ENCODE measurements around the gene KLHL26. TPM values are rescaled to one million over a fixed set of nuclear protein-coding genes. Genes with fewer than 3 reads are reported as not detected.

Gene KLHL26
- total and polyA plus RNA-seq, 9 of the 15 experiments (the other 6 are each of a cell fraction or from before 2014, with no cell fraction given), result 0.13 to 13.3 (median 1.4) TPM

GRCh38 chr19:18597809-18598660 lies 38.8 kb upstream of the KLHL26 start (continued):
- TF ChIP-seq HMGXB4 (CRISPR knock-in tag; IDR thresholded peaks at IDR 0.05), result no peak
- TF ChIP-seq, protein P1, sequence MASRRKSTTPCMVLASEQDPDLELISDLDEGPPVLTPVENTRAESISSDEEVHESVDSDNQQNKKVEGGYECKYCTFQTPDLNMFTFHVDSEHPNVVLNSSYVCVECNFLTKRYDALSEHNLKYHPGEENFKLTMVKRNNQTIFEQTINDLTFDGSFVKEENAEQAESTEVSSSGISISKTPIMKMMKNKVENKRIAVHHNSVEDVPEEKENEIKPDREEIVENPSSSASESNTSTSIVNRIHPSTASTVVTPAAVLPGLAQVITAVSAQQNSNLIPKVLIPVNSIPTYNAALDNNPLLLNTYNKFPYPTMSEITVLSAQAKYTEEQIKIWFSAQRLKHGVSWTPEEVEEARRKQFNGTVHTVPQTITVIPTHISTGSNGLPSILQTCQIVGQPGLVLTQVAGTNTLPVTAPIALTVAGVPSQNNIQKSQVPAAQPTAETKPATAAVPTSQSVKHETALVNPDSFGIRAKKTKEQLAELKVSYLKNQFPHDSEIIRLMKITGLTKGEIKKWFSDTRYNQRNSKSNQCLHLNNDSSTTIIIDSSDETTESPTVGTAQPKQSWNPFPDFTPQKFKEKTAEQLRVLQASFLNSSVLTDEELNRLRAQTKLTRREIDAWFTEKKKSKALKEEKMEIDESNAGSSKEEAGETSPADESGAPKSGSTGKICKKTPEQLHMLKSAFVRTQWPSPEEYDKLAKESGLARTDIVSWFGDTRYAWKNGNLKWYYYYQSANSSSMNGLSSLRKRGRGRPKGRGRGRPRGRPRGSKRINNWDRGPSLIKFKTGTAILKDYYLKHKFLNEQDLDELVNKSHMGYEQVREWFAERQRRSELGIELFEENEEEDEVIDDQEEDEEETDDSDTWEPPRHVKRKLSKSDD (conservative IDR thresholded peaks at IDR 0.05; ENCODE audit: low read length), result no peak
- TF ChIP-seq POLR2AphosphoS2 (IDR thresholded peaks at IDR 0.05; ENCODE audit: low read length), result no peak
- no peak for TF ChIP-seq NR1H2 (CRISPR knock-in tag; IDR thresholded peaks at IDR 0.05)

DNA sequence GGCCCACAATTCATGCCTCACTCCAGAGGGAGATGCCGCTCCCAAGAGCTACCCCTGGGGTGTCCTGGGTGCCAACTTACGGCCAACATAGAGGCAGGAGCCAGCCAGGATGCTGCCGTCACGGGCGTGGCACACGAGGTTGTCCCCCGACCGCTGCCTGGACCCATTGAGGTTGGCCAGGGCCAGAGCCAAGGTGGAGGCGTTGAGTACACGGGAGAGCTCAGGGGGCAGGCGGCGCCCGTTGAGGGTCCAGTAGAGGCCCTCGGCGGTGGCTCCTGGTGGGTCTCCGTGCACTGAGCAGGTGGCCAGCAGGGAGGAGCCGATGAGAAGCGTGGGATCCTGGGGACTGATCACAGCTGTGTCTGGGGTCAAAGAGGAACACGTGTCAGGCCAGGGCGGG lies 37.3 kb upstream of the KLHL26 start:
- no peaks in the 10 kb centered on the region for H3K36me3 ChIP-seq (ENCODE audit: control insufficient read depth, insufficient read depth, low read length)
- H4K20me1 ChIP-seq (replicated peaks; ENCODE audit: control insufficient read depth, insufficient read depth, low read length), result peaks cover 6% of the 10 kb centered on the region
- H3K9me1 ChIP-seq (ENCODE audit: control insufficient read depth, insufficient read depth, low read length), result no peaks in the 10 kb centered on the region
- BruUV-seq (replicated peaks), result no TSS peak
- ChIA-PET CTCF (ENCODE audit: low intra/inter-chr PET ratio) (no interaction called here), POLR2A (interaction anchor here (0.6 to 1.1 kb wide), 2 partner anchors 20 to 130 kb away, joined by 3 read pairs; no protein-coding TSS in a partner anchor)
- no peak overlapping the region for H3K4me3 ChIP-seq
- peaks cover 13 to 56% of the 10 kb centered on the region in 2 experiments for H3K4me1 ChIP-seq (replicated peaks in 1 of 2; ENCODE audit: control insufficient read depth in 2 of 2, insufficient read depth in 2 of 2, low read length in 2 of 2)
- H3K9ac ChIP-seq (ENCODE audit: insufficient read depth in 1 of 2, low read depth in 2 of 2, low read length in 2 of 2), result no peak overlapping the region
- in situ Hi-C loops (cut with MboI), result no loop called here
- 22% methylated on average over 14 of the region's 20 CpGs for WGBS (ENCODE audit: insufficient coverage, low coverage, missing lambda C conversion rate)
- intact Hi-C loops (cut with micrococcal nuclease), result loop anchor here (10.0 kb wide), 1 partner anchor 245 kb away; no protein-coding TSS in a partner anchor
- FAIRE-seq, result no peak
- no peak overlapping the region for H3K4me2 ChIP-seq (ENCODE audit: insufficient read depth, low read length)
- no peaks in the 10 kb centered on the region for H3K79me2 ChIP-seq (ENCODE audit: control insufficient read depth, insufficient read depth, low read length)
- H2AFZ ChIP-seq (ENCODE audit: low read depth, low read length), result no peak overlapping the region
- no peak for ATAC-seq
- peaks cover 0 to 6% of the 10 kb centered on the region in 2 experiments; a peak in 2 of 5 replicates for H3K27me3 ChIP-seq (ENCODE audit: control insufficient read depth in 2 of 2, insufficient read depth in 2 of 2, low read length in 2 of 2)
- DNase-seq (ENCODE audit: extremely low read depth in 1 of 4, low spot score in 3 of 4), result no peak
- no peaks in the 10 kb centered on the region for H3K9me3 ChIP-seq (replicated peaks; ENCODE audit: control insufficient read depth, insufficient read depth, low read depth, low read length)
- H3K27ac ChIP-seq (ENCODE audit: extremely low read depth, low read depth, low read length), result no peak overlapping the region
- TF ChIP-seq CHD4 (IDR thresholded peaks at IDR 0.05; ENCODE audit: insufficient read depth, insufficient replicate concordance, low read depth, low read length, poor library complexity, severe bottlenecking) (no peak), JUN (IDR thresholded peaks at IDR 0.05; ENCODE audit: borderline replicate concordance, low read depth, low read length) (no peak), JUN (CRISPR knock-in tag; IDR thresholded peaks at IDR 0.05; ENCODE audit: borderline replicate concordance) (no peak), BRD4 (IDR thresholded peaks at IDR 0.05) (no peak), PHF21A (IDR thresholded peaks at IDR 0.05; ENCODE audit: borderline replicate concordance, low read depth) (no peak), POLR3G (IDR thresholded peaks at IDR 0.05; ENCODE audit: extremely low read depth, insufficient read length, insufficient replicate concordance) (no peak), E2F3 (CRISPR knock-in tag; IDR thresholded peaks at IDR 0.05) (no peak), POLR2G (IDR thresholded peaks at IDR 0.05; ENCODE audit: low read depth, low read length) (0 out of 2 replicates have a peak, but pooled peaks have one; percentile 29), SNAPC5 (CRISPR knock-in tag; IDR thresholded peaks at IDR 0.05) (no peak)
- TF ChIP-seq, protein P2, sequence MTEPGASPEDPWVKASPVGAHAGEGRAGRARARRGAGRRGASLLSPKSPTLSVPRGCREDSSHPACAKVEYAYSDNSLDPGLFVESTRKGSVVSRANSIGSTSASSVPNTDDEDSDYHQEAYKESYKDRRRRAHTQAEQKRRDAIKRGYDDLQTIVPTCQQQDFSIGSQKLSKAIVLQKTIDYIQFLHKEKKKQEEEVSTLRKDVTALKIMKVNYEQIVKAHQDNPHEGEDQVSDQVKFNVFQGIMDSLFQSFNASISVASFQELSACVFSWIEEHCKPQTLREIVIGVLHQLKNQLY (CRISPR knock-in tag; conservative IDR thresholded peaks at IDR 0.05), result no peak
